ENCODE results near the gene RPS16.

The RPS16 gene

DNA sequence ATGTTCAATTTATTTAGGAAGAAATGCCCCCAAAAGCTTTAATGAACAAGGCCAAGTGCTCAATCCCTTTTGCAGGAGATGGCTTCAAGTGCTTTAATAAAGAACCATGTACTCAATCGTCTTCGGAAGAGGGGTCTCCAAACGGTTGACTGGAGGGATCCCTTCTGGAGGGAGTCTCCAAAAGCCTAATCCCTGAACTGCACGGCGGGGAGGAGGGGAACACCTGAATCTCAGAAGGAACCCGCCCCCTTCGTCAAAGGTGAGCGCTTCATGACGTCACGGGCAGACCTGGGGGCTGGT, 45.3 kb downstream of the RPS16 start:
- in situ Hi-C loops (cut with HindIII; ENCODE audit: low sequenced_read_pairs), result no loop called here

- in situ Hi-C loops (cut with HindIII; ENCODE audit: low sequenced_read_pairs), result no loop called here
Measured at GRCh38 chr19:39389631-39390414, 45.9 kb downstream of the RPS16 start.

DNA sequence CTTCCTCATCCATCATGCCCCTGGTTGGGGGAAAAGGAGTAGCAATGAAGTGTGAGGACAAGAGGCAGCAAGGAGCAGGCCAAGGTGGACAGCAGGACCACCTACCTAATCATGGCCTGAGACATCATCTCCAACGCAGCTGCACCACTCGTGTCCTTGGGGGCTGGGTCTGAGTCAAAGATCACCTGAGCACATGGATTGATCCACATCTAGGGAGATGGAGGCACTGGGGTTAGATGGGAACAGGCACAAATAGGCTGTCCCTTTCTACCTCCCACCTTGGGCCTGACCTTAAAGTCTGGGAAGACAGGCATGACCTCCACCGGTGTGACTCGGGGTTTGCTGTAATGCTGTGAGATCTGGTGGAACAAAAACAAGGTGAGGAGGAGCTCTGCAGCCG, 47.1 kb downstream of the RPS16 start:
- in situ Hi-C loops (cut with HindIII; ENCODE audit: low sequenced_read_pairs), result no loop called here

DNA sequence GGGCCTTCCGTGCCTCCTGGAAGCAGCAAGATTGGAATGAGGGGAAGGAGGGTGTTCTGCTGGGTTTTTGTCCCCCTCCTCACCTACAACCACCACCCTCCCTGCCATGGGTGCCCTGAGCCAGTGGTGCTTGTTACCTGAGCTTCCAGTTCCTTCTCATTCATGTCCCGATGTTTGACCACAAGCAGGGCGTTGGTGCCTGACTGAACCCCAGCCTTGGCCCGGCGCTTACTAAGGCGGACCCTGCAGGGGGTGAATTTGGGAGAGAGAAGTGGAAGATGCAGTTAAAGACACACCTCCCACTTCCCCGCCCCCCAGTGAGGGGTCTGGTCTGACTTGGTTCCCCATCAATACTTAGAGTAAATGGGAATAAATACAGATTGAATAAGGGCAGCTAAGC, 49.2 kb downstream of the RPS16 start:
- in situ Hi-C loops (cut with HindIII; ENCODE audit: low sequenced_read_pairs), result no loop called here

DNA sequence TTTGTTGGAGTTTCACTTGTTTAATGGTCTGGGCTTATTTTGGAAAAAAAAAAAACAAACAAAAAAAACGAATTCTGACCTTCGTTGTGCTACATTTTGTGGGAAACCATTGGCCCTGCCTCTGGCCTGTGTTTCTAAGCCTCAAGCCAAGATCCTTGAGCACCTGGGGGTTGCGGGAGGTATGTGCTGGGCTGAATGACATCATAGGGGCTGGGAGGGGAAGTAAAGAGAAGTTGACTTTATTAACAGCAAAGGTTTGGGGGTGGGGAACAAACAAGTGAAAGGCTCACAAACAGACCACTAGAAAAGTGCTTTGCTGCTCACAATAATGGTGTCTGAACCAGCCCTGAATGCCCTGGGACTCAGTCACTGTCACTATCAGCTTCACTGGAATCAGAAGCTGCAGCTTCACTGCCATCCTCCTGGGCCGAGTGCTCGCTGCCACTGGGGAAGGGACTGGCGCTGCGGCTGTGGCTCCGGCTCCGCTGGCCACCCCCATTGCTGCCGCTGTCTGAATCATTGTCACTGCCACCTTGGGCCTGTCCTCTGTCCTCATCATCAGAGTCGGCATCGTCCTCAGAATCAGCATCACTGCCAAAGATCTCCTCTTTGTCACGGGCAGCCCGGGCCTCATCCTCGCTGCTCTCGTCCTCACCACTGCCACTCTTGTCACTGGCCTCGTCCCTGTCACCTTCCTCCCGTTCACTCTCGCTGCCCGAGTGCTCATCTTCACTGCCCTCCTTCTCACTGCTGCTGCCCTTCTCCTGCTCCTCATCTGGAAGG, 49.9 kb downstream of the RPS16 start:
- in situ Hi-C loops (cut with HindIII; ENCODE audit: low sequenced_read_pairs), result no loop called here

GRCh38 chr19:39384839-39385568, 50.7 kb downstream of the RPS16 start:
- in situ Hi-C loops (cut with HindIII; ENCODE audit: low sequenced_read_pairs), result no loop called here
